ENCODE results near the gene OPCML. TPM values are rescaled to one million over a fixed set of nuclear protein-coding genes. Genes with fewer than 3 reads are reported as not detected.

Gene OPCML
- polyA plus RNA-seq, 1 donor from 2014 or later = 11.6 TPM

DNA sequence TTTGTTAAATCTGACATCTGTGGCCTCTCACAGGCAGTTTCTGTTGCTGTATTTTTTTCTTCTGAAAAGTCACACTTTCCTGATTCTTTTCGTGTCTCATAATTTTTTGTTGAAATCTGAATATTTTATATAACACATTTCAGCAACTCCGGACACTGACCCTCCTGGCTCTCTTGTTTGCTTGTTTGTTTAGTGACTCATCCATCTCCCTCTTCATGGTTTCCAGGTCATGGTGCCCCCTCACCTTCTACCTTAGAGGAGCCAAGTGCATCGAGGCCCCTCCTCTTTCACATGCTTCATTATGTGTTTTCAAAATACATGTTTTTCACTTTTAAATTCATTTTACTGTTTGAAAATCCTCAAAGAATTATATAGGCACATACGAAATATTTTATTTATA is 562.4 kb downstream of the OPCML start:
- no peak overlapping the region for H3K4me3 ChIP-seq (ENCODE audit: low read length)
- H3K4me2 ChIP-seq (ENCODE audit: low read length) = no peak overlapping the region
- H3K9me2 ChIP-seq (ENCODE audit: insufficient read depth, low read length) = no peaks in the 10 kb centered on the region
- H4K20me1 ChIP-seq (ENCODE audit: insufficient read depth) = no peaks in the 10 kb centered on the region
- no peaks in the 10 kb centered on the region for H3F3A ChIP-seq (ENCODE audit: insufficient read depth, low read length, poor library complexity, severe bottlenecking)
- TF ChIP-seq, protein P1, sequence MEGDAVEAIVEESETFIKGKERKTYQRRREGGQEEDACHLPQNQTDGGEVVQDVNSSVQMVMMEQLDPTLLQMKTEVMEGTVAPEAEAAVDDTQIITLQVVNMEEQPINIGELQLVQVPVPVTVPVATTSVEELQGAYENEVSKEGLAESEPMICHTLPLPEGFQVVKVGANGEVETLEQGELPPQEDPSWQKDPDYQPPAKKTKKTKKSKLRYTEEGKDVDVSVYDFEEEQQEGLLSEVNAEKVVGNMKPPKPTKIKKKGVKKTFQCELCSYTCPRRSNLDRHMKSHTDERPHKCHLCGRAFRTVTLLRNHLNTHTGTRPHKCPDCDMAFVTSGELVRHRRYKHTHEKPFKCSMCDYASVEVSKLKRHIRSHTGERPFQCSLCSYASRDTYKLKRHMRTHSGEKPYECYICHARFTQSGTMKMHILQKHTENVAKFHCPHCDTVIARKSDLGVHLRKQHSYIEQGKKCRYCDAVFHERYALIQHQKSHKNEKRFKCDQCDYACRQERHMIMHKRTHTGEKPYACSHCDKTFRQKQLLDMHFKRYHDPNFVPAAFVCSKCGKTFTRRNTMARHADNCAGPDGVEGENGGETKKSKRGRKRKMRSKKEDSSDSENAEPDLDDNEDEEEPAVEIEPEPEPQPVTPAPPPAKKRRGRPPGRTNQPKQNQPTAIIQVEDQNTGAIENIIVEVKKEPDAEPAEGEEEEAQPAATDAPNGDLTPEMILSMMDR (IDR thresholded peaks at IDR 0.05; ENCODE audit: poor library complexity, severe bottlenecking) = no peak
- no peak for TF ChIP-seq TAF1 (IDR thresholded peaks at IDR 0.05; ENCODE audit: low read depth)
- no peak for TF ChIP-seq RAD21 (conservative IDR thresholded peaks at IDR 0.05)
- TF ChIP-seq MXI1 (conservative IDR thresholded peaks at IDR 0.05; ENCODE audit: poor library complexity, severe bottlenecking) = no peak
- no peak for TF ChIP-seq SMC3 (conservative IDR thresholded peaks at IDR 0.05; ENCODE audit: poor library complexity)
- no peak for TF ChIP-seq EZH2 (IDR thresholded peaks at IDR 0.05; ENCODE audit: borderline replicate concordance, insufficient read depth, low read length, poor library complexity, severe bottlenecking)
- no peak for TF ChIP-seq REST (IDR thresholded peaks at IDR 0.05; ENCODE audit: borderline replicate concordance)
- TF ChIP-seq POLR2AphosphoS5 (IDR thresholded peaks at IDR 0.05) = no peak
- no peak for TF ChIP-seq EP300 (conservative IDR thresholded peaks at IDR 0.05; ENCODE audit: poor library complexity, severe bottlenecking)
- H3K9me3 ChIP-seq (ENCODE audit: low read length) = no peaks in the 10 kb centered on the region
- no peaks in the 10 kb centered on the region for H3K27me3 ChIP-seq (ENCODE audit: insufficient read depth, low read depth, low read length)
- H3K36me3 ChIP-seq (ENCODE audit: insufficient read depth, low read length) = no peaks in the 10 kb centered on the region
- H3K79me2 ChIP-seq (replicated peaks; ENCODE audit: insufficient read depth, low read length) = no peaks in the 10 kb centered on the region
- no peak overlapping the region for H2AFZ ChIP-seq (ENCODE audit: low read depth, low read length)
- no peak overlapping the region for H3K9ac ChIP-seq (ENCODE audit: low read length)
- H3K27ac ChIP-seq (ENCODE audit: low read length) = no peak overlapping the region

GRCh38 chr11:132962041-132962440 is 570.3 kb downstream of the OPCML start:
- Histone ChIP-seq H3K4me2 (ENCODE audit: low read length) (no peak overlapping the region), H3K36me3 (ENCODE audit: insufficient read depth, low read length) (no peaks in the 10 kb centered on the region), H3K9me2 (ENCODE audit: insufficient read depth, low read length) (no peaks in the 10 kb centered on the region), H2AFZ (ENCODE audit: low read depth, low read length) (no peak overlapping the region), H4K20me1 (ENCODE audit: insufficient read depth) (no peaks in the 10 kb centered on the region), H3K4me3 (ENCODE audit: low read length) (no peak overlapping the region), H3K9me3 (ENCODE audit: low read length) (no peaks in the 10 kb centered on the region), H3K9ac (ENCODE audit: low read length) (no peak overlapping the region), H3K79me2 (replicated peaks; ENCODE audit: insufficient read depth, low read length) (no peaks in the 10 kb centered on the region), H3F3A (ENCODE audit: insufficient read depth, low read length, poor library complexity, severe bottlenecking) (no peaks in the 10 kb centered on the region), H3K27ac (ENCODE audit: low read length) (no peak overlapping the region), H3K27me3 (ENCODE audit: insufficient read depth, low read depth, low read length) (no peaks in the 10 kb centered on the region)
- TF ChIP-seq POLR2AphosphoS5 (IDR thresholded peaks at IDR 0.05) (no peak), EZH2 (IDR thresholded peaks at IDR 0.05; ENCODE audit: borderline replicate concordance, insufficient read depth, low read length, poor library complexity, severe bottlenecking) (no peak), TAF1 (IDR thresholded peaks at IDR 0.05; ENCODE audit: low read depth) (no peak), REST (IDR thresholded peaks at IDR 0.05; ENCODE audit: borderline replicate concordance) (no peak), SMC3 (conservative IDR thresholded peaks at IDR 0.05; ENCODE audit: poor library complexity) (no peak), EP300 (conservative IDR thresholded peaks at IDR 0.05; ENCODE audit: poor library complexity, severe bottlenecking) (no peak), RAD21 (conservative IDR thresholded peaks at IDR 0.05) (no peak), MXI1 (conservative IDR thresholded peaks at IDR 0.05; ENCODE audit: poor library complexity, severe bottlenecking) (no peak)
- TF ChIP-seq, protein P1 (IDR thresholded peaks at IDR 0.05; ENCODE audit: poor library complexity, severe bottlenecking) = no peak
